IMR-90 (cell line): ENCODE results near the gene KRTAP19-3. TPM values are rescaled to one million over a fixed set of nuclear protein-coding genes. Genes with fewer than 3 reads are reported as not detected.

Experiments
- ATAC-seq: fragments of 200-7000 bp; cut with Tn5 transposase; 2 replicates; pipeline ENCODE4 v1.9.1; 2020; ENCODE audit warnings: low read depth, mild to moderate bottlenecking, moderate library complexity
- BruUV-seq: library from RNA; stranded (reverse); fragments of 400-500 nt; replicated peaks from 2 replicates; lab custom pipeline; 2021; lab: Mats Ljungman, UMichigan
- CTCF ChIA-PET: fragments of 300-600 bp; formaldehyde crosslinking; extraction: SDS; loops from one replicate; lab custom pipeline; 2021; ENCODE audit warnings: antibody characterized with exemption; lab: Yijun Ruan, JAX
- POLR2A ChIA-PET: fragments of 300-600 bp; sonication (Branson Sonifier 250); formaldehyde crosslinking; loops from one replicate; lab custom pipeline; 2022; ENCODE audit warnings: antibody characterized with exemption; ENCODE audit not compliant: unreplicated experiment; lab: Charles Lee
- DNase-seq: peaks from one replicate; pipeline ENCODE4 v3.0.0; 2013
- H2AFZ ChIP-seq: replicated peaks from 2 replicates; pipeline ENCODE3; 2013; ENCODE audit warnings: low read length, mild to moderate bottlenecking; ENCODE audit not compliant: poor library complexity
- H2AK5ac ChIP-seq: 2 replicates; pipeline ENCODE4 v1.6.1; 2013; ENCODE audit warnings: low read depth, low read length, inconsistent platforms
- H2AK9ac ChIP-seq: replicated peaks from 2 replicates; pipeline ENCODE3; 2013; ENCODE audit warnings: mild to moderate bottlenecking, low read depth, low read length, moderate library complexity; ENCODE audit not compliant: poor library complexity
- H2BK120ac ChIP-seq: 2 replicates; pipeline ENCODE4 v1.6.1; 2013; ENCODE audit warnings: low read depth, low read length, inconsistent platforms
- H2BK15ac ChIP-seq: 3 replicates; pipeline ENCODE4 v1.6.1; 2013; ENCODE audit warnings: low read depth, low read length, inconsistent platforms
- H2BK20ac ChIP-seq: 2 replicates; pipeline ENCODE4 v1.6.1; 2013; ENCODE audit warnings: low read depth, mild to moderate bottlenecking, inconsistent platforms, low read length, moderate library complexity
- H2BK5ac ChIP-seq: 2 replicates; pipeline ENCODE4 v1.6.1; 2013; ENCODE audit warnings: mild to moderate bottlenecking, low read depth, low read length, inconsistent platforms; ENCODE audit not compliant: poor library complexity, severe bottlenecking
- H3K14ac ChIP-seq: replicated peaks from 2 replicates; pipeline ENCODE4 v1.6.1; 2013; ENCODE audit warnings: low read depth, low read length, inconsistent platforms
- H3K18ac ChIP-seq: 2 replicates; pipeline ENCODE4 v1.6.1; 2013; ENCODE audit warnings: low read depth, low read length, control low read depth
- H3K23ac ChIP-seq: 2 replicates; pipeline ENCODE4 v1.6.1; 2013; ENCODE audit warnings: low read depth, low read length, inconsistent platforms
- H3K27ac ChIP-seq: 2 replicates; pipeline ENCODE4 v1.5.1; 2013; ENCODE audit warnings: mild to moderate bottlenecking, control low read depth, low read length; ENCODE audit not compliant: insufficient read depth
- H3K27me3 ChIP-seq: 2 replicates; pipeline ENCODE4 v1.6.1; 2013; ENCODE audit warnings: low read length; ENCODE audit not compliant: control insufficient read depth, insufficient read depth
- H3K36me3 ChIP-seq: 2 replicates; pipeline ENCODE4 v1.6.1; 2013; ENCODE audit warnings: low read length, mixed read lengths; ENCODE audit not compliant: control insufficient read depth, insufficient read depth
- H3K4ac ChIP-seq: 2 replicates; pipeline ENCODE4 v1.6.1; 2013; ENCODE audit warnings: low read depth, low read length, inconsistent platforms
- H3K4me1 ChIP-seq: 2 replicates; pipeline ENCODE4 v1.6.1; 2013; ENCODE audit warnings: low read length, mixed read lengths; ENCODE audit not compliant: control insufficient read depth, insufficient read depth
- H3K4me2 ChIP-seq: 2 replicates; pipeline ENCODE4 v1.6.1; 2013; ENCODE audit warnings: low read depth, mild to moderate bottlenecking, control low read depth, low read length, moderate library complexity
- H3K4me3 ChIP-seq: 2 replicates; pipeline ENCODE4 v1.5.1; 2013; ENCODE audit warnings: low read depth, mild to moderate bottlenecking, control low read depth, low read length, moderate library complexity; ENCODE audit not compliant: insufficient read depth
- H3K56ac ChIP-seq: 2 replicates; pipeline ENCODE4 v1.6.1; 2013; ENCODE audit warnings: low read length, inconsistent platforms; ENCODE audit not compliant: insufficient read depth; ENCODE audit errors: extremely low read depth
- H3K79me1 ChIP-seq, 2 experiments: 2 replicates each; pipeline ENCODE4 v1.6.1; 2013; ENCODE audit warnings: low read length in 2 of 2, inconsistent platforms in 1 of 2, low read depth in 1 of 2
- H3K9ac ChIP-seq: 2 replicates; pipeline ENCODE4 v1.6.1; 2013; ENCODE audit warnings: low read depth, low read length, control low read depth
- H3K9me1 ChIP-seq: 2 replicates; pipeline ENCODE4 v1.6.1; 2013; ENCODE audit warnings: low read length, inconsistent platforms; ENCODE audit not compliant: insufficient read depth
- H3K9me3 ChIP-seq: 2 replicates; pipeline ENCODE4 v1.6.1; 2013; ENCODE audit warnings: low read length; ENCODE audit not compliant: control insufficient read depth, insufficient read depth
- H4K20me1 ChIP-seq: 2 replicates; pipeline ENCODE4 v1.6.1; 2013; ENCODE audit warnings: low read length, inconsistent platforms; ENCODE audit not compliant: insufficient read depth
- H4K5ac ChIP-seq: 2 replicates; pipeline ENCODE4 v1.6.1; 2013; ENCODE audit warnings: mild to moderate bottlenecking, low read depth, low read length, control low read depth
- H4K8ac ChIP-seq, 2 experiments: 2 replicates each; pipeline ENCODE4 v1.6.1; 2013; ENCODE audit warnings: low read depth in 2 of 2, low read length in 2 of 2, control low read depth in 1 of 2, inconsistent platforms in 1 of 2
- H4K91ac ChIP-seq: 2 replicates; pipeline ENCODE4 v1.6.1; 2013; ENCODE audit warnings: low read depth, low read length, inconsistent platforms; ENCODE audit not compliant: insufficient read depth
- BHLHE40 ChIP-seq: fragments of 150-350 bp; IDR thresholded peaks from 2 replicates; pipeline ENCODE4 v1.6.1; 2016; ENCODE audit warnings: mild to moderate bottlenecking, low read depth, low read length
- CHD1 ChIP-seq: IDR thresholded peaks from 2 replicates; pipeline ENCODE4 v1.6.1; 2012; ENCODE audit warnings: low read depth, low read length, improper control_type of control experiment
- MAZ ChIP-seq: IDR thresholded peaks from 2 replicates; pipeline ENCODE4 v1.6.1; 2012; ENCODE audit warnings: low read depth, mild to moderate bottlenecking, low read length, improper control_type of control experiment, moderate library complexity, borderline replicate concordance
- NFE2L2 ChIP-seq: fragments of 150-350 bp; IDR thresholded peaks from 2 replicates; pipeline ENCODE4 v1.6.1; 2016; ENCODE audit warnings: low read depth, mild to moderate bottlenecking, low read length
- POLR2A ChIP-seq: IDR thresholded peaks from 2 replicates; pipeline ENCODE4 v1.6.1; 2012; ENCODE audit warnings: mild to moderate bottlenecking, low read depth, low read length
- RCOR1 ChIP-seq: IDR thresholded peaks from 2 replicates; pipeline ENCODE4 v1.6.1; 2012; ENCODE audit warnings: mild to moderate bottlenecking, low read length, improper control_type of control experiment; ENCODE audit not compliant: insufficient replicate concordance
- RFX5 ChIP-seq: IDR thresholded peaks from 2 replicates; pipeline ENCODE4 v1.8.0; 2012; ENCODE audit warnings: low read depth, mild to moderate bottlenecking, low read length, moderate library complexity
- WGBS, 2 experiments: methylation state at CpG; one replicate each; pipeline versions ENCODE4 v1.1.5 to v1.1.7; 2013; ENCODE audit warnings: missing lambda C conversion rate in 2 of 2; ENCODE audit not compliant: insufficient read length in 1 of 2; ENCODE audit errors: extremely low coverage in 2 of 2; 5-methylcytosine and 5-hydroxymethylcytosine counted together
- dilution Hi-C: fragments of 300-500 bp; cut with HindIII; formaldehyde crosslinking; loops from one replicate; pipeline ENCODE4 v1.14.3; 2018; ENCODE audit warnings: low sequenced_read_pairs; ENCODE audit not compliant: unreplicated experiment
- in situ Hi-C: fragments of 300-500 bp; cut with MboI; formaldehyde crosslinking; loops from 3 replicates; pipeline ENCODE4 v1.14.3; 2019; ENCODE audit warnings: low sequenced_read_pairs, inconsistent platforms, mixed read lengths
- intact Hi-C: fragments of 100-400 bp; cut with micrococcal nuclease; formaldehyde crosslinking; loops from 2 replicates; pipeline ENCODE4 v1.10.0; 2022
- polyA plus RNA-seq, 3 experiments: library from polyadenylated mRNA; depleted of rRNA; stranded (reverse); fragments of >200 nt; gene quantifications; 2 replicates each; pipeline ENCODE4 v1.2.3, GENCODE V29; 2012; ENCODE audit warnings: low replicate concordance in 1 of 3
- total RNA-seq: library from RNA; depleted of rRNA; stranded (reverse); fragments of >200 nt; gene quantifications from 2 replicates; pipeline ENCODE4 v1.2.3, GENCODE V29; 2012

KRTAP19-3 gene
- total and polyA plus RNA-seq, 2 of the 4 experiments (the other 2 are of a cell fraction): not detected

DNA sequence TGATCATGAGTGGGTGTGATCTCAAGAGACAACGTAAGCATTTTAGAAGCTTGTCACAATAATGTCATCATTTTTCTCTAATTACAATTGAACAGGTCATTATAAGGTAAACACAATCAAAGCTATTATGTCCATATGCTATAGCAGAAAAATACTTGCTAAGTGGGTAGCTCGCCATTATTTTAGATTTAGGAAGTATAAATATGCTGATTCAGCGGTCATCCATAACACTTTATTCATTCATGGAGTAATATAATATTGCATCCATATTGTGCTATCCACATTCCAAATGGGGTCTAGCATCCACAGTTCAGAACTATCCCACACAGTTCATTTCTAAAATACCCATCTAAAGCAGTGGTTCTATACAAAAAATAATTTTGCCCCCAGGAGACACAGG is 43.3 kb downstream of the KRTAP19-3 start:
- BruUV-seq: no TSS peak
- WGBS, 2 experiments: no CpG with 5 or more reads among the region's 3 CpGs
- Histone ChIP-seq H3K79me1 (no peaks in the 10 kb centered on the region), H4K5ac (no peak overlapping the region), H3K27me3 (no peaks in the 10 kb centered on the region), H2AK9ac (no peak overlapping the region), H4K20me1 (no peaks in the 10 kb centered on the region), H3K18ac (no peak overlapping the region), H3K9me1 (no peaks in the 10 kb centered on the region), H2BK20ac (no peak overlapping the region), H3K14ac (no peak overlapping the region), H4K8ac (no peak overlapping the region), H3K4me3 (no peak overlapping the region), H3K9ac (no peak overlapping the region), H2BK120ac (no peak overlapping the region), H2BK15ac (no peak overlapping the region), H2AK5ac (no peak overlapping the region), H2AFZ (no peak overlapping the region), H3K4me2 (no peak overlapping the region), H3K56ac (no peak overlapping the region), H4K91ac (no peak overlapping the region), H2BK5ac (no peak overlapping the region), H3K9me3 (peaks cover 8% of the 10 kb centered on the region; the same call in 1 of the 2 replicates), H3K27ac (no peak overlapping the region), H3K4me1 (no peaks in the 10 kb centered on the region), H3K4ac (no peak overlapping the region), H3K36me3 (no peaks in the 10 kb centered on the region), H3K23ac (no peak overlapping the region)
- no peak for DNase-seq
- in situ Hi-C loops: no loop called here
- dilution Hi-C loops: no loop called here
- POLR2A ChIA-PET: no interaction called here
- intact Hi-C loops: no loop called here
- CTCF ChIA-PET: no interaction called here
- TF ChIP-seq CHD1: no peak
- no peak for TF ChIP-seq NFE2L2
- TF ChIP-seq RCOR1: no peak
- no peak for TF ChIP-seq RFX5
- no peak for TF ChIP-seq BHLHE40
- no peak for TF ChIP-seq POLR2A
- no peak for TF ChIP-seq MAZ
- no peak for ATAC-seq
